Natural killer cell (primary cell): ENCODE data around the gene NCOA3. TPM values are rescaled to one million over a fixed set of nuclear protein-coding genes. Genes with fewer than 3 reads are reported as not detected.
"Not testable (repeated sequence)": the region's sequence is repeated elsewhere in the genome, so short reads cannot be mapped to it uniquely, and the experiment has no call there.

ENCODE experiments used
- ATAC-seq, 3 donors: fragments of 150-1000 bp in 2 of 3; fragments of 200-7000 bp in 1 of 3; cut with Tn5 transposase; 1 replicate in 1 of 3; 2 replicates in 2 of 3; pipeline ENCODE4 v1.10.0; 2021; ENCODE audit warnings: mild to moderate bottlenecking in 2 of 3, moderate library complexity in 2 of 3
- DNase-seq, 2 donors: peaks; one replicate each; pipeline versions ENCODE4 v3.0.0 to v3.0.0-alpha.2; 2013 to 2021; ENCODE audit warnings: mixed read lengths in 1 of 2
- H3K27ac ChIP-seq: one replicate; pipeline ENCODE4 v1.5.1; 2013; ENCODE audit warnings: mild to moderate bottlenecking, low read length
- H3K27me3 ChIP-seq: one replicate; pipeline ENCODE4 v1.6.1; 2013; ENCODE audit warnings: low read length; ENCODE audit not compliant: control insufficient read depth, insufficient read depth
- H3K36me3 ChIP-seq: one replicate; pipeline ENCODE4 v1.6.1; 2013; ENCODE audit warnings: low read length; ENCODE audit not compliant: control insufficient read depth, insufficient read depth
- H3K4me1 ChIP-seq: one replicate; pipeline ENCODE4 v1.6.1; 2013; ENCODE audit warnings: low read length; ENCODE audit not compliant: control insufficient read depth, insufficient read depth
- H3K4me3 ChIP-seq: one replicate; pipeline ENCODE4 v1.5.1; 2013; ENCODE audit warnings: low read length
- H3K9me3 ChIP-seq: one replicate; pipeline ENCODE4 v1.6.1; 2013; ENCODE audit warnings: low read length; ENCODE audit not compliant: control insufficient read depth, insufficient read depth
- H3K27ac Mint-ChIP-seq, 2 donors: one replicate each; pipeline ENCODE4 v1.8.0; 2022; ENCODE audit warnings: mild to moderate bottlenecking in 2 of 2, mixed read lengths in 2 of 2, moderate library complexity in 1 of 2
- H3K27me3 Mint-ChIP-seq, 2 donors: one replicate each; pipeline ENCODE4 v1.8.0; 2022; ENCODE audit warnings: low read depth in 2 of 2, mixed read lengths in 2 of 2
- H3K36me3 Mint-ChIP-seq: one replicate; pipeline ENCODE4 v1.8.0; 2022; ENCODE audit warnings: mixed read lengths
- H3K4me1 Mint-ChIP-seq, 2 donors: one replicate each; pipeline ENCODE4 v1.8.0; 2022; ENCODE audit warnings: mixed read lengths in 2 of 2
- H3K4me3 Mint-ChIP-seq: one replicate; pipeline ENCODE4 v1.8.0; 2022; ENCODE audit warnings: mild to moderate bottlenecking, moderate library complexity, mixed read lengths
- H3K9me3 Mint-ChIP-seq, 2 donors: one replicate each; pipeline ENCODE4 v1.8.0; 2022; ENCODE audit warnings: mixed read lengths in 2 of 2
- WGBS: methylation state at CpG from one replicate; pipeline ENCODE4 v1.1.7; 2013; ENCODE audit warnings: missing lambda C conversion rate; ENCODE audit not compliant: insufficient coverage; 5-methylcytosine and 5-hydroxymethylcytosine counted together
- intact Hi-C: fragments of 100-400 bp; cut with micrococcal nuclease; formaldehyde crosslinking; loops from one replicate; pipeline ENCODE4 v1.14.2; 2022
- total RNA-seq, 4 donors: library from RNA; stranded (reverse); fragments of 120-200 nt in 1 of 4; gene quantifications; one replicate each; pipeline versions ENCODE4 v1.2.3 to v1.2.4, GENCODE V29; 2013 to 2022
- TF ChIP-seq, protein P1 (sequence below): fragments of 200-600 bp; IDR thresholded peaks from one replicate; pipeline ENCODE4 v1.8.0; 2022; ENCODE audit warnings: antibody characterized with exemption

Gene NCOA3
- total RNA-seq, 3 donors from 2014 or later (not counting 1 experiment from before 2014, with no cell fraction given), result 44.3 to 63.3 (median 57.8) TPM

DNA sequence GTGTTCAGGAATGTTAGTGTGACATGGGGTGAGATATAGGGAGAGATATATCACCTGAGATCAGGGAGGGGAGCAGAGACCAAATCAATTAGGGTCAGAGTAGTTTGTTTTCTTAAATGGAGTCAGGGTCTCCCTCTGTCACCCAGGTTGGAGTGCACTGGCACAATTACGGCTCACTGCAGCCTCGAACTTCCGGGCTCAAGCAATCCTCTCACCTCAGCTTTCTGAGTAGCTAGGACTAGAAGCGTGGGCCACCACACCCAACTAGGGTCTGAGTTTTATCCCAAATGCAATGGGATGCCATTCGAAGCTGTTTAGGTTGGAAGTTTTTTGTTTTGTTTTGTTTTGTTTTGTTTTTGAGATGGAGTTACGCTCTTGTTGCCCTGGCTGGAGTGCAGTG lies 3.1 kb upstream of the NCOA3 start:
- H3K27me3 ChIP-seq, result no peaks in the 10 kb centered on the region
- peak overlapping the region in 1 of 2 donors; percentile 2 for H3K27ac Mint-ChIP-seq
- H3K4me1 Mint-ChIP-seq, result peaks cover 24 to 34% of the 10 kb centered on the region in 2 donors
- 91% methylated on average over 6 of the region's 6 CpGs for WGBS
- no peak overlapping the region for H3K4me3 Mint-ChIP-seq
- TF ChIP-seq, protein P1, sequence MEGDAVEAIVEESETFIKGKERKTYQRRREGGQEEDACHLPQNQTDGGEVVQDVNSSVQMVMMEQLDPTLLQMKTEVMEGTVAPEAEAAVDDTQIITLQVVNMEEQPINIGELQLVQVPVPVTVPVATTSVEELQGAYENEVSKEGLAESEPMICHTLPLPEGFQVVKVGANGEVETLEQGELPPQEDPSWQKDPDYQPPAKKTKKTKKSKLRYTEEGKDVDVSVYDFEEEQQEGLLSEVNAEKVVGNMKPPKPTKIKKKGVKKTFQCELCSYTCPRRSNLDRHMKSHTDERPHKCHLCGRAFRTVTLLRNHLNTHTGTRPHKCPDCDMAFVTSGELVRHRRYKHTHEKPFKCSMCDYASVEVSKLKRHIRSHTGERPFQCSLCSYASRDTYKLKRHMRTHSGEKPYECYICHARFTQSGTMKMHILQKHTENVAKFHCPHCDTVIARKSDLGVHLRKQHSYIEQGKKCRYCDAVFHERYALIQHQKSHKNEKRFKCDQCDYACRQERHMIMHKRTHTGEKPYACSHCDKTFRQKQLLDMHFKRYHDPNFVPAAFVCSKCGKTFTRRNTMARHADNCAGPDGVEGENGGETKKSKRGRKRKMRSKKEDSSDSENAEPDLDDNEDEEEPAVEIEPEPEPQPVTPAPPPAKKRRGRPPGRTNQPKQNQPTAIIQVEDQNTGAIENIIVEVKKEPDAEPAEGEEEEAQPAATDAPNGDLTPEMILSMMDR, result no peak
- H3K4me1 ChIP-seq, result peaks cover 7% of the 10 kb centered on the region
- no peaks in the 10 kb centered on the region for H3K27me3 Mint-ChIP-seq
- no peak overlapping the region for H3K27ac ChIP-seq
- H3K9me3 ChIP-seq, result no peaks in the 10 kb centered on the region
- no peaks in the 10 kb centered on the region for H3K36me3 ChIP-seq
- DNase-seq (no peak), ATAC-seq (no peak)
- no peak overlapping the region for H3K4me3 ChIP-seq
- H3K9me3 Mint-ChIP-seq, result no peaks in the 10 kb centered on the region
- H3K36me3 Mint-ChIP-seq, result no peaks in the 10 kb centered on the region
- intact Hi-C loops, result no loop called here

DNA sequence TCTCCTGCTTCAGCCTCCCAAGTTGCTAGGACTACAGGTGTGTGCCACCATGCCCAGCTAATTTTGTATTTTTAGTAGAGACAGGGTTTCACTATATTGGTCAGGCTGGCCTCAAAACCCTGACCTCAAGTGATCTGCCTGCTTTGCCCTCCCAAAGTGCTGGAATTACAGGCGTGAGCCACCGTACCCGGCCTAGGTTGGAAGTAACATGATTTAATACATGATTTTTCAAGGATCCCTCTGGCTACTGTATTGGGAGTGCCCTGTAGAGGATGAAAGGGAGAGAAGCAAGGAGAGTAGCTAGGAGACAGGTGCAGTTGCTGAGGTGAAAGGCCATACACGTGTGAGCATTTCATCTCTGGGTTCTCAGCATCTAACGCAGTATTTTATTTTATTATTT lies 2.6 kb upstream of the NCOA3 start:
- Mint-ChIP-seq H3K27ac (no peak overlapping the region), H3K4me3 (no peak overlapping the region), H3K9me3 (no peaks in the 10 kb centered on the region), H3K4me1 (peaks cover 27 to 34% of the 10 kb centered on the region in 2 donors), H3K36me3 (no peaks in the 10 kb centered on the region), H3K27me3 (no peaks in the 10 kb centered on the region)
- H3K27ac ChIP-seq, result no peak overlapping the region
- H3K4me1 ChIP-seq, result peaks cover 6% of the 10 kb centered on the region
- no peak overlapping the region for H3K4me3 ChIP-seq
- no peaks in the 10 kb centered on the region for H3K27me3 ChIP-seq
- ATAC-seq, result no peak
- TF ChIP-seq, protein P1, result no peak
- no peaks in the 10 kb centered on the region for H3K36me3 ChIP-seq
- DNase-seq, result no peak
- intact Hi-C loops, result no loop called here
- WGBS, result 95% methylated on average over 3 of the region's 5 CpGs
- no peaks in the 10 kb centered on the region for H3K9me3 ChIP-seq

DNA sequence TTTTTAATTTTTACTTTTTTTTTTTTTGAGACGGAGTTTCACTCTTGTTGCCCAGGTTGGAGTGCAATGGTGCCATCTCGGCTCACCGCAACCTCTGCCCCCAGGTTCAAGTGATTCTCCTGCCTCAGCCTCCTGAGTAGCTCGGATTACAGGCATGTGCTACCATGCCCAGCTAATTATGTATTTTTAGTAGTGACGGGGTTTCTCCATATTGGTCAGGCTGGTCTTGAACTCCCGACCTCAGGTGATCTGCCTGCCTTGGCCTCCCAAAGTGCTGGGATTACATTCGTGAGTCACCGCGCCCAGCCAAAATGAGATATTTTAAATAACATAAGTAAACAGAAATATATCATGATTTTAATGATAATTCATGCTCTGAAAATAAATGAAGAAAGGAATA lies 1.6 kb upstream of the NCOA3 start:
- intact Hi-C loops, result loop anchor here (5.0 to 10.0 kb wide), 2 partner anchors 122 to 145 kb away; partner anchors contain the start of gene ZMYND8
- H3K4me1 ChIP-seq, H3K27me3 Mint-ChIP-seq, H3K4me3 ChIP-seq, H3K9me3 ChIP-seq, H3K36me3 ChIP-seq, H3K27me3 ChIP-seq, ATAC-seq, H3K36me3 Mint-ChIP-seq, H3K27ac ChIP-seq, H3K9me3 Mint-ChIP-seq, DNase-seq: not testable (repeated sequence)
- 98% methylated on average over 6 of the region's 9 CpGs for WGBS
- Mint-ChIP-seq H3K4me1 (peaks cover 27 to 34% of the 10 kb centered on the region in 2 donors), H3K4me3 (peak overlapping the region; percentile 98), H3K27ac (peak overlapping the region; percentile 91 to 98)

DNA sequence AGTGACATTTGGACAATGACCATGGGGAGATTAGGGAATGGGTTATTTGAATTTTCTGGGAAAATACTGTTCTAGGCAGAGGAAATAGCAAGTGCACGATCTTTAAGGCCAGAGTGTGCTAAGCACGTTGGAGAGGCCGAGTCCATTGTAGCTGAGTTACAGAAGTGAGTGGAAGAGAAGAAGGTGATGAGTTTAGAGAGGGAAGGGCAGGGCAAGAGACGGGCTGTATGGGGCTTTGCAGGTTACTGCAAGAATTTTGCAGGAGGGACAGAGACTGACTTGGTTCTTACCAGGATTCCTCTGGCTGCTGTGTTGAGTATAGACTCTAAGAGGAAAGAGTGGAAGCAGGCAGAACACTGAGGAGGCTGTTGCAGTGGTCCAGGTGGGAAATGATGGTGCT lies 1.1 kb upstream of the NCOA3 start:
- Histone ChIP-seq H3K36me3 (no peaks in the 10 kb centered on the region), H3K4me1 (peaks cover 9% of the 10 kb centered on the region), H3K27me3 (no peaks in the 10 kb centered on the region), H3K4me3 (no peak overlapping the region), H3K9me3 (no peaks in the 10 kb centered on the region), H3K27ac (no peak overlapping the region)
- H3K36me3 Mint-ChIP-seq, result no peaks in the 10 kb centered on the region
- no peaks in the 10 kb centered on the region for H3K9me3 Mint-ChIP-seq
- peak overlapping the region; percentile 91 to 98 for H3K27ac Mint-ChIP-seq
- TF ChIP-seq, protein P1, result no peak
- intact Hi-C loops, result loop anchor here (5.0 to 10.0 kb wide), 2 partner anchors 122 to 146 kb away; partner anchors contain the start of gene ZMYND8
- no peak for ATAC-seq
- H3K4me1 Mint-ChIP-seq, result peaks cover 27 to 34% of the 10 kb centered on the region in 2 donors
- WGBS, result 89% methylated on average over 4 of the region's 4 CpGs
- no peak for DNase-seq
- no peaks in the 10 kb centered on the region for H3K27me3 Mint-ChIP-seq
- H3K4me3 Mint-ChIP-seq, result peak overlapping the region; percentile 98
